GM18526 (cell line): ENCODE results near the gene TRIM51G.
"Not testable (repeated sequence)": the region's sequence is repeated elsewhere in the genome, so short reads cannot be mapped to it uniquely, and the experiment has no call there.

Experiments
- POLR2A ChIP-seq: IDR thresholded peaks from 3 replicates; pipeline ENCODE4 v1.6.1; 2011; ENCODE audit not compliant: insufficient read length; ENCODE audit errors: extremely low read depth

The TRIM51G gene

GRCh38 chr11:48983785-48984184, at the start of gene TRIM51G:
TRIM51G (minus strand) TSS chr11:48983885; CDS start chr11:48981695, 2,190 bp downstream.
- TF ChIP-seq POLR2A, result not testable (repeated sequence)

GRCh38 chr11:49028523-49028922, 44.8 kb upstream of the TRIM51G start, which contains the start of gene TRIM49B:
TRIM49B (plus strand) TSS chr11:49028823; CDS start chr11:49031600, 2,777 bp downstream.
- TF ChIP-seq POLR2A, result not testable (repeated sequence)
